Colonic mucosa (tissue), 4 donors: ENCODE results near the gene PERM1. TPM values are rescaled to one million over a fixed set of nuclear protein-coding genes. Genes with fewer than 3 reads are reported as not detected.

ENCODE experiments used
- DNase-seq: peaks from one replicate; pipeline ENCODE4 v3.0.0-alpha.2; 2020
- H3K27ac ChIP-seq: fragments of 200-600 bp; one replicate; pipeline ENCODE4 v1.8.0; 2021
- H3K27me3 ChIP-seq: fragments of 200-600 bp; one replicate; pipeline ENCODE4 v1.8.0; 2021
- H3K36me3 ChIP-seq: fragments of 200-600 bp; one replicate; pipeline ENCODE4 v1.8.0; 2021
- H3K4me1 ChIP-seq: fragments of 200-600 bp; one replicate; pipeline ENCODE4 v1.8.0; 2021; ENCODE audit warnings: mild to moderate bottlenecking
- H3K4me3 ChIP-seq: fragments of 200-600 bp; one replicate; pipeline ENCODE4 v1.8.0; 2021
- H3K9ac ChIP-seq, 2 donors: one replicate each; pipeline ENCODE4 v1.7.0; 2013; ENCODE audit warnings: control low read depth in 2 of 2, low read depth in 2 of 2, low read length in 2 of 2
- H3K9me3 ChIP-seq: fragments of 200-600 bp; one replicate; pipeline ENCODE4 v1.8.0; 2021
- intact Hi-C: fragments of 100-400 bp; cut with DNase I; formaldehyde crosslinking; loops from one replicate; pipeline ENCODE4 v1.14.1; 2022
- total RNA-seq, 2 donors: library from RNA; stranded (reverse); fragmentation: NEBNext Ultra II Directional in 1 of 2; extraction: Animal tissue kit (Norgen Biotek cat#: 25700) in 1 of 2; gene quantifications; one replicate each; pipeline ENCODE4 v1.2.1, GENCODE V29; 2021
- TF ChIP-seq, protein P1 (sequence below): fragments of 200-600 bp; IDR thresholded peaks from one replicate; pipeline ENCODE4 v1.8.0; 2022; ENCODE audit warnings: antibody characterized with exemption, mild to moderate bottlenecking
- donor health status: healthy.
- donor health status: DM: no; HTN: no; CAD: no.
- donor health status: DM: no; HTN: no; CAD: no.

PERM1 gene
- total RNA-seq, 2 donors from 2014 or later: not detected

DNA sequence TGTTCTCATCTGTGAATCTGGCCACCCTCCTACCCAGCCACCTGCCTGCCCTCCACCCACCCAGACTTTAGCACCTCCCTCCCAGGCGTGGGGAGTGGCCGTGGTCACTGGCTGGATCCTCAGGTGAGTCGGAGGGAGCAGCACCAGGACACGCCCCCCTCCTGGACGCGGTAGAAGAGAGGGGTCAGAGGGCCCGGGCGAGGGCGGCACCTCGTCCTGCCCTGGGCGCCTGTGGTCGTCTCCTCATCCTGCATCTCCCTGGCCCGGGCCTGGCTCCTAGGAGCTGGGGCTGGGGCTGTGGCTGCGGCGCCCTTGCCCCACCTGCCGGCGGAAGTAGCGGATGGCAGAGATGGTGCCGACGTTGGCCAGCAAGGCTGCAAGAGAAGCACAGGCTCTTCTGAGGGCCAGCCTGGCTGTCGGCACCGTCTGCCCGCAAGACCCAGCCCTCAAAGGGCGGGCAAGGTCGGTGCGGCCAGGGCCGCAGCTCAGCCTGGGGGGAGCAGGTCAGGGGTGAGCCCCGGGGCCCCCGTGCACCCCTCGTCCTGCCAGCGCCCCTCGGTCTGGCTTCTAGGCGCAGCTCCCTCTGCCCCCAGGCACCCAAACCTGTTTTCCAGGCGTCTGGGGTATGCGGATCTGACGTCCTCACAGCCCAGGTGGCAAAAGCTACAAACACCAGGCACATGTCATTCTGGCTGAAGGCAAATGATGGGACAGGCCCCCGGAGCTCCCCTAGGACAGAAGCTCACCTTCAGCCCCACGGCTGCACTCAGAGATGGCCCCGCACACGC, 5.8 kb downstream of the PERM1 start:
- Histone ChIP-seq H3K9ac (no peak overlapping the region), H3K36me3 (no peaks in the 10 kb centered on the region), H3K9me3 (no peaks in the 10 kb centered on the region), H3K27me3 (peaks cover 13% of the 10 kb centered on the region), H3K4me1 (peaks cover 3% of the 10 kb centered on the region), H3K4me3 (peak overlapping the region; percentile 2), H3K27ac (no peak overlapping the region)
- TF ChIP-seq, protein P1, sequence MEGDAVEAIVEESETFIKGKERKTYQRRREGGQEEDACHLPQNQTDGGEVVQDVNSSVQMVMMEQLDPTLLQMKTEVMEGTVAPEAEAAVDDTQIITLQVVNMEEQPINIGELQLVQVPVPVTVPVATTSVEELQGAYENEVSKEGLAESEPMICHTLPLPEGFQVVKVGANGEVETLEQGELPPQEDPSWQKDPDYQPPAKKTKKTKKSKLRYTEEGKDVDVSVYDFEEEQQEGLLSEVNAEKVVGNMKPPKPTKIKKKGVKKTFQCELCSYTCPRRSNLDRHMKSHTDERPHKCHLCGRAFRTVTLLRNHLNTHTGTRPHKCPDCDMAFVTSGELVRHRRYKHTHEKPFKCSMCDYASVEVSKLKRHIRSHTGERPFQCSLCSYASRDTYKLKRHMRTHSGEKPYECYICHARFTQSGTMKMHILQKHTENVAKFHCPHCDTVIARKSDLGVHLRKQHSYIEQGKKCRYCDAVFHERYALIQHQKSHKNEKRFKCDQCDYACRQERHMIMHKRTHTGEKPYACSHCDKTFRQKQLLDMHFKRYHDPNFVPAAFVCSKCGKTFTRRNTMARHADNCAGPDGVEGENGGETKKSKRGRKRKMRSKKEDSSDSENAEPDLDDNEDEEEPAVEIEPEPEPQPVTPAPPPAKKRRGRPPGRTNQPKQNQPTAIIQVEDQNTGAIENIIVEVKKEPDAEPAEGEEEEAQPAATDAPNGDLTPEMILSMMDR: peak; percentile 32
- peak; percentile 74 for DNase-seq
- intact Hi-C loops: no loop called here

DNA sequence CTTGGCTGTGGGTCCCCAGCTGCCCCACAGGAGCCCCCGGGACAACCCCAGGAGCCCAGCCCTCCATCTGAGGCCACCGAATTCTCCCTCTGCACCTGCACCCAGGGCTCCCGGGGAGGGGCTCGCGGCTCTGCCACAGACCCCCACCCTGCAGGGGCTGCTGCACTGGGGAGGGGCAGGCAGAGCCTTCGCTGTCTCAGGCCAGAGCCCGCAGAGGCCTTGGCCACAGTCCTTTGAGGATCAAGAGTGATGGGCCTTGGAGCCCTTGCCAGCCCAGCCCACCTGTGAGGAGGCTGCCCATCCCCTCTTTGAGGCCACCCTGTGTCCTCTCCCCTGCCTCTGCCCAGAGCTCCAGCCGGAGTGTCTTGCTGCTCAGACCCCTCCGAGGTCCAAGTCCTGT, 6.5 kb downstream of the PERM1 start:
- Histone ChIP-seq H3K4me3 (no peak overlapping the region), H3K36me3 (no peaks in the 10 kb centered on the region), H3K4me1 (peaks cover 3% of the 10 kb centered on the region), H3K27ac (no peak overlapping the region), H3K27me3 (peaks cover 20% of the 10 kb centered on the region), H3K9me3 (no peaks in the 10 kb centered on the region), H3K9ac (no peak overlapping the region)
- TF ChIP-seq, protein P1: no peak
- no peak for DNase-seq
- intact Hi-C loops: no loop called here

DNA sequence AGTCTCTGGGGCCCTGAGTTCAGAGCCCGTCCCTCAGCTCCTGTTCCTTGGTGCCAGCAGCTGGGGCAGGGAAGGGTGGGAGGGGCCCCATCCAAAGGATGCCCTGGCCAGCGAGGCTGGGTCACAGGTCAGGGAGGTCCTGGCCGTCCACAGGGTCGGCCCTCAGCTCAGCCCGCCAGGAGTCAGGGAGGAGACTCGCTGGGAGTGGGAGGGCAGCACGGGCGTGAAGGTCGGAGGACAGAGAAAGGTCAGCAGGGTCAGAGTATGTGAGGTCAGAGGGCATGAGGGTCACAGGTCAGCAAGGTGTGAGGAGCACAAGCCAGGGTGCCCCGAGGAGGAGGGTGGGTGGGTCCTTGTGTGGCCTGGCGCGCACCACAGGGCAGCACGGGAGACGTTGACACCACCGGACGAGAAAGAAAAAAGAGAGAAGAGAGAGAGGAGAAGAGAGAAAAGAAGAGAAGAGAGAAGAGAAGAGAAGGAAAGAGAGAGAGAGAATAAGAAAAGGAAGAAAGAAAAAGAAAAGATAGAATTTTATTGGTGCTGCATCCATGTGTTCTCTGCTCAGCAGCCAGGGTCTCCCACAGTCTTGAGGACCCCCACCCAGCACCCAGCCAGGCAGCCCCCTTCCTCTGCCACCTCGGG, 7.1 kb downstream of the PERM1 start:
- Histone ChIP-seq H3K4me3 (no peak overlapping the region), H3K9me3 (no peaks in the 10 kb centered on the region), H3K27me3 (peaks cover 22% of the 10 kb centered on the region), H3K36me3 (no peaks in the 10 kb centered on the region), H3K27ac (no peak overlapping the region), H3K4me1 (peaks cover 3% of the 10 kb centered on the region), H3K9ac (no peak overlapping the region)
- TF ChIP-seq, protein P1: no peak
- intact Hi-C loops: no loop called here
- DNase-seq: no peak

DNA sequence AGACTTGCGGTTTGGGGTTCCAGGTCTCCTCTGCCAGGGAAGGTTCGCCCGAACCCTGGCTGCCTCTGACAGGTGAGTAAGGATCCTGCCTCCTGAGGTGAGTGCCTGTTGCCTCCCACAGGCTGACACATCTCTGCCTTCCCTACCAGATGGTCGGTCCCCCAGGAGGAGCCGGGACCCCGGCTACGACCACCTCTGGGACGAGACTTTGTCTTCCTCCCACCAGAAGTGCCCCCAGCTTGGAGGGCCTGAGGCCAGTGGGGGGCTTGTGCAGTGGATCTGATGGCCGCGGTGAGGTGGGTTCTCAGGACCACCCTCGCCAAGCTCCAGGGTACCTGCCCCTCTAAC, 7.6 kb downstream of the PERM1 start:
- no peaks in the 10 kb centered on the region for H3K9me3 ChIP-seq
- intact Hi-C loops: no loop called here
- no peak overlapping the region for H3K27ac ChIP-seq
- H3K36me3 ChIP-seq: no peaks in the 10 kb centered on the region
- H3K27me3 ChIP-seq: peaks cover 22% of the 10 kb centered on the region
- DNase-seq: no peak
- H3K4me1 ChIP-seq: peaks cover 3% of the 10 kb centered on the region
- no peak overlapping the region for H3K9ac ChIP-seq
- TF ChIP-seq, protein P1: no peak
- H3K4me3 ChIP-seq: no peak overlapping the region

DNA sequence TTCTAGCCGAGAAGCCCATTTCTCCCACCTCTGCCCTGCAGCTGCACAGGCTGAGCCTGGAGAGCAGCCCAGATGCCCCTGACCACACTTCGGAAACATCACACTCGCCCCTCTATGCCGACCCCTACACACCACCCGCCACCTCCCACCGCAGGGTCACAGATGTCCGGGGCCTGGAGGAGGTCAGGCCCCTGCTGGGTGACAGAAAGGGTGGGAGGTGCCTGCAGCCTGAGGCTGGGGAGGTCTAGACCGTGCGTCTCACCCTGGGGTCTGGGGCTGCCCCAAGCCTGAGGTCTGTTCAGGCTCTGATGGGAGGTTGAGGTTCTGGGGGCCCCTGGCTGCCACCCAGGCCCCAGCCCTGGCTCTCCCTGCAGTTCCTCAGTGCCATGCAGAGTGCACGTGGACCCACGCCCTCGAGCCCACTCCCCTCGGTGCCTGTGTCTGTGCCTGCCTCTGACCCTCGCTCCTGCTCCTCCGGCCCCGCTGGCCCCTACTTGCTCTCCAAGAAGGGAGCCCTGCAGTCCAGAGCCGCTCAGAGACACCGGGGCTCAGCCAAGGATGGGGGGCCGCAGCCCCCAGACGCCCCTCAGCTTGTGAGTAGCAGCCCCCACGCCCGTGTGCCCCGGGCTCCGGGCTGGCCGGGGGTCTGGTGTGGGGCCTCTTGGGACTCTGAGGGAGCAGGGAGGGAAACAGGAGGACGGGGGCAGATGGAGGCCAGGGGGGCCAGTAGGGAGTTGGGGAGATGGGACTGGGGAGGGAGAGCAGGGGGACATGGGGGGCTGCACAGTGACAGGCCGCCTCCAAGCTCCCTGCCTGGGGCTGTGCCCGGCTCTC, 8.2 kb downstream of the PERM1 start:
- DNase-seq: no peak
- no peaks in the 10 kb centered on the region for H3K9me3 ChIP-seq
- intact Hi-C loops: no loop called here
- no peak overlapping the region for H3K27ac ChIP-seq
- TF ChIP-seq, protein P1: no peak
- peaks cover 24% of the 10 kb centered on the region for H3K27me3 ChIP-seq
- H3K4me1 ChIP-seq: peaks cover 3% of the 10 kb centered on the region
- H3K4me3 ChIP-seq: no peak overlapping the region
- no peak overlapping the region for H3K9ac ChIP-seq
- H3K36me3 ChIP-seq: no peaks in the 10 kb centered on the region
